ENCODE results near the gene NOTCH3.

NOTCH3 gene

GRCh38 chr19:15118789-15119494 is 81.9 kb downstream of the NOTCH3 start:
- H3K27me3 ChIP-seq (ENCODE audit: control insufficient read depth, insufficient read depth, low read length) = no peaks in the 10 kb centered on the region
- H3K36me3 ChIP-seq (ENCODE audit: control insufficient read depth, insufficient read depth, low read length) = peaks cover 88% of the 10 kb centered on the region
- H3K4me1 ChIP-seq (ENCODE audit: control insufficient read depth, insufficient read depth, low read length) = 0 out of 2 replicates have a peak, but pooled peaks cover 1% of the 10 kb centered on the region
- no peak overlapping the region for H3K9ac ChIP-seq (ENCODE audit: low read length)
- H3K4me3 ChIP-seq (ENCODE audit: low read depth, low read length) = no peak overlapping the region
- H3K27ac ChIP-seq (ENCODE audit: low read depth, low read length) = no peak overlapping the region
- no peaks in the 10 kb centered on the region for H3K9me3 ChIP-seq (ENCODE audit: control insufficient read depth, insufficient read depth, low read depth, low read length)

- Histone ChIP-seq H3K27me3 (ENCODE audit: control insufficient read depth, insufficient read depth, low read length) (no peaks in the 10 kb centered on the region), H3K9me3 (ENCODE audit: control insufficient read depth, insufficient read depth, low read depth, low read length) (no peaks in the 10 kb centered on the region), H3K4me1 (ENCODE audit: control insufficient read depth, insufficient read depth, low read length) (no peaks in the 10 kb centered on the region), H3K36me3 (ENCODE audit: control insufficient read depth, insufficient read depth, low read length) (peaks cover 93% of the 10 kb centered on the region), H3K4me3 (ENCODE audit: low read depth, low read length) (no peak overlapping the region), H3K9ac (ENCODE audit: low read length) (no peak overlapping the region), H3K27ac (ENCODE audit: low read depth, low read length) (no peak overlapping the region)
Observed at GRCh38 chr19:15118248-15118647, 82.5 kb downstream of the NOTCH3 start.

GRCh38 chr19:15116856-15117255 is 83.9 kb downstream of the NOTCH3 start:
- H3K9ac ChIP-seq (ENCODE audit: low read length) = no peak overlapping the region
- no peaks in the 10 kb centered on the region for H3K27me3 ChIP-seq (ENCODE audit: control insufficient read depth, insufficient read depth, low read length)
- peaks cover 94% of the 10 kb centered on the region for H3K36me3 ChIP-seq (ENCODE audit: control insufficient read depth, insufficient read depth, low read length)
- H3K4me1 ChIP-seq (ENCODE audit: control insufficient read depth, insufficient read depth, low read length) = no peaks in the 10 kb centered on the region
- no peak overlapping the region for H3K27ac ChIP-seq (ENCODE audit: low read depth, low read length)
- H3K4me3 ChIP-seq (ENCODE audit: low read depth, low read length) = no peak overlapping the region
- no peaks in the 10 kb centered on the region for H3K9me3 ChIP-seq (ENCODE audit: control insufficient read depth, insufficient read depth, low read depth, low read length)

GRCh38 chr19:15115762-15116615 is 84.8 kb downstream of the NOTCH3 start:
- Histone ChIP-seq H3K4me1 (ENCODE audit: control insufficient read depth, insufficient read depth, low read length) (no peaks in the 10 kb centered on the region), H3K27ac (ENCODE audit: low read depth, low read length) (no peak overlapping the region), H3K9me3 (ENCODE audit: control insufficient read depth, insufficient read depth, low read depth, low read length) (no peaks in the 10 kb centered on the region), H3K9ac (ENCODE audit: low read length) (no peak overlapping the region), H3K36me3 (ENCODE audit: control insufficient read depth, insufficient read depth, low read length) (peaks cover 98% of the 10 kb centered on the region), H3K27me3 (ENCODE audit: control insufficient read depth, insufficient read depth, low read length) (no peaks in the 10 kb centered on the region), H3K4me3 (ENCODE audit: low read depth, low read length) (no peak overlapping the region)

GRCh38 chr19:15115080-15115479 is 85.7 kb downstream of the NOTCH3 start:
- Histone ChIP-seq H3K4me3 (ENCODE audit: low read depth, low read length) (no peak overlapping the region), H3K9ac (ENCODE audit: low read length) (no peak overlapping the region), H3K27me3 (ENCODE audit: control insufficient read depth, insufficient read depth, low read length) (no peaks in the 10 kb centered on the region), H3K27ac (ENCODE audit: low read depth, low read length) (no peak overlapping the region), H3K9me3 (ENCODE audit: control insufficient read depth, insufficient read depth, low read depth, low read length) (no peaks in the 10 kb centered on the region), H3K4me1 (ENCODE audit: control insufficient read depth, insufficient read depth, low read length) (no peaks in the 10 kb centered on the region), H3K36me3 (ENCODE audit: control insufficient read depth, insufficient read depth, low read length) (peaks cover 98% of the 10 kb centered on the region)

GRCh38 chr19:15114153-15114540 is 86.6 kb downstream of the NOTCH3 start:
- H3K4me3 ChIP-seq (ENCODE audit: low read depth, low read length) = no peak overlapping the region
- H3K27ac ChIP-seq (ENCODE audit: low read depth, low read length) = no peak overlapping the region
- no peaks in the 10 kb centered on the region for H3K27me3 ChIP-seq (ENCODE audit: control insufficient read depth, insufficient read depth, low read length)
- H3K9me3 ChIP-seq (ENCODE audit: control insufficient read depth, insufficient read depth, low read depth, low read length) = no peaks in the 10 kb centered on the region
- H3K36me3 ChIP-seq (ENCODE audit: control insufficient read depth, insufficient read depth, low read length) = peaks cover 91% of the 10 kb centered on the region
- no peaks in the 10 kb centered on the region for H3K4me1 ChIP-seq (ENCODE audit: control insufficient read depth, insufficient read depth, low read length)
- H3K9ac ChIP-seq (ENCODE audit: low read length) = no peak overlapping the region

GRCh38 chr19:15113245-15114152 is 87.3 kb downstream of the NOTCH3 start:
- Histone ChIP-seq H3K9me3 (ENCODE audit: control insufficient read depth, insufficient read depth, low read depth, low read length) (no peaks in the 10 kb centered on the region), H3K4me1 (ENCODE audit: control insufficient read depth, insufficient read depth, low read length) (peaks cover 1% of the 10 kb centered on the region; the same call in 1 of the 2 replicates), H3K27me3 (ENCODE audit: control insufficient read depth, insufficient read depth, low read length) (no peaks in the 10 kb centered on the region), H3K27ac (ENCODE audit: low read depth, low read length) (0 out of 2 replicates have a peak overlapping the region, but pooled peaks have one; percentile 29), H3K9ac (ENCODE audit: low read length) (no peak overlapping the region), H3K36me3 (ENCODE audit: control insufficient read depth, insufficient read depth, low read length) (peaks cover 85% of the 10 kb centered on the region), H3K4me3 (ENCODE audit: low read depth, low read length) (no peak overlapping the region)

GRCh38 chr19:15112385-15112784 is 88.4 kb downstream of the NOTCH3 start:
- H3K9ac ChIP-seq (ENCODE audit: low read length) = no peak overlapping the region
- H3K27me3 ChIP-seq (ENCODE audit: control insufficient read depth, insufficient read depth, low read length) = no peaks in the 10 kb centered on the region
- H3K36me3 ChIP-seq (ENCODE audit: control insufficient read depth, insufficient read depth, low read length) = peaks cover 73% of the 10 kb centered on the region
- no peaks in the 10 kb centered on the region for H3K9me3 ChIP-seq (ENCODE audit: control insufficient read depth, insufficient read depth, low read depth, low read length)
- peaks cover 8% of the 10 kb centered on the region for H3K4me1 ChIP-seq (ENCODE audit: control insufficient read depth, insufficient read depth, low read length)
- no peak overlapping the region for H3K4me3 ChIP-seq (ENCODE audit: low read depth, low read length)
- H3K27ac ChIP-seq (ENCODE audit: low read depth, low read length) = no peak overlapping the region

GRCh38 chr19:15111758-15112157 is 89.0 kb downstream of the NOTCH3 start:
- Histone ChIP-seq H3K4me1 (ENCODE audit: control insufficient read depth, insufficient read depth, low read length) (peaks cover 8% of the 10 kb centered on the region), H3K9me3 (ENCODE audit: control insufficient read depth, insufficient read depth, low read depth, low read length) (no peaks in the 10 kb centered on the region), H3K27ac (ENCODE audit: low read depth, low read length) (no peak overlapping the region), H3K27me3 (ENCODE audit: control insufficient read depth, insufficient read depth, low read length) (no peaks in the 10 kb centered on the region), H3K9ac (ENCODE audit: low read length) (no peak overlapping the region), H3K36me3 (ENCODE audit: control insufficient read depth, insufficient read depth, low read length) (peaks cover 67% of the 10 kb centered on the region), H3K4me3 (ENCODE audit: low read depth, low read length) (no peak overlapping the region)

GRCh38 chr19:15110418-15110815 is 90.4 kb downstream of the NOTCH3 start:
- Histone ChIP-seq H3K9ac (ENCODE audit: low read length) (no peak overlapping the region), H3K4me3 (ENCODE audit: low read depth, low read length) (no peak overlapping the region), H3K27me3 (ENCODE audit: control insufficient read depth, insufficient read depth, low read length) (no peaks in the 10 kb centered on the region), H3K4me1 (ENCODE audit: control insufficient read depth, insufficient read depth, low read length) (peaks cover 8% of the 10 kb centered on the region), H3K9me3 (ENCODE audit: control insufficient read depth, insufficient read depth, low read depth, low read length) (no peaks in the 10 kb centered on the region), H3K27ac (ENCODE audit: low read depth, low read length) (no peak overlapping the region), H3K36me3 (ENCODE audit: control insufficient read depth, insufficient read depth, low read length) (peaks cover 54% of the 10 kb centered on the region)
